ENCODE measurements around the gene TJP2. TPM values are rescaled to one million over a fixed set of nuclear protein-coding genes. Genes with fewer than 3 reads are reported as not detected.

Gene TJP2
- total RNA-seq, 3 donors from 2014 or later: 3.1 to 5.8 (median 4.1) TPM

DNA sequence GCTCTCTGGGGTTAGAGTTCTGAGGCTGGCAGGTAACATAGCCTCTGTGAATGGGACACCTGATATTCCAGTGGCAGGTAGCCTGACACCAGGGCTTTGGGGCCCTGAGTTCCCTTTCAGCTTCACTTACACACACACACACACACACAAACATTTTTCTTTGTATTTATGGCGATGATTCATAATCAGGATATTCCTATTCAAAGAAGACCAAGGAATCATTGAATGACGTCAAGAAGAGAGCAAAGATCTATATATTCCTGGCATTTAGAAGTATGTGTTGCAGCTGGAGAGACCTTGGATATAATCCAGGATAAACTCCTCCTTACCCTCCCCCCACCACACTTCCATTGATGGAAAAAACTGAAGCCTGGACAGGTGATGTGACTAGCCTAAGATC is 143.0 kb downstream of the TJP2 start:
- peaks cover 9% of the 10 kb centered on the region for H3K27me3 Mint-ChIP-seq (ENCODE audit: low read depth)
- H3K4me1 Mint-ChIP-seq (ENCODE audit: low read depth): no peaks in the 10 kb centered on the region
- H3K36me3 Mint-ChIP-seq (ENCODE audit: insufficient read depth): no peaks in the 10 kb centered on the region
- peaks cover 19% of the 10 kb centered on the region for H3K9me3 Mint-ChIP-seq
- ATAC-seq: no peak
- no peak overlapping the region for H3K4me3 Mint-ChIP-seq
- no peak for DNase-seq

DNA sequence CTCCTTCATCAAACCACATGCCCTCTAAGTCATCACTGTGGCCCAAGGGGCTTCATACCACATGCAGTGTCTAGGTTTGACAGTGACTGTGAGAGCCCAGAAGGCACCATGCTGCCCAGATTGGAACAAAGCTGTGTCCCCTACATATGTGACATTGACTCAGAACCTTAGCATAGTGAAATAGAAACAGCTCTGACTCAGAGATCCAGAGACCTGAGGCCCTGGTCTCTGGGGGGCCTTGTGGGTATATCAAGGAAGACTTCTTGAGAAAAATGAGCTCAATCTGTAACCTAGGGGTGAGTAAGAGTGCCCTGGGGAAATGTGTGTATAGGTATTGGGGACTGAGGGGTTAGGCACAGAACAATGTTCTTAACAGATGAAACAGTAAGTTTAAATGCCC is 143.8 kb downstream of the TJP2 start:
- no peaks in the 10 kb centered on the region for H3K36me3 Mint-ChIP-seq (ENCODE audit: insufficient read depth)
- ATAC-seq: peak; percentile 89 to 92

DNA sequence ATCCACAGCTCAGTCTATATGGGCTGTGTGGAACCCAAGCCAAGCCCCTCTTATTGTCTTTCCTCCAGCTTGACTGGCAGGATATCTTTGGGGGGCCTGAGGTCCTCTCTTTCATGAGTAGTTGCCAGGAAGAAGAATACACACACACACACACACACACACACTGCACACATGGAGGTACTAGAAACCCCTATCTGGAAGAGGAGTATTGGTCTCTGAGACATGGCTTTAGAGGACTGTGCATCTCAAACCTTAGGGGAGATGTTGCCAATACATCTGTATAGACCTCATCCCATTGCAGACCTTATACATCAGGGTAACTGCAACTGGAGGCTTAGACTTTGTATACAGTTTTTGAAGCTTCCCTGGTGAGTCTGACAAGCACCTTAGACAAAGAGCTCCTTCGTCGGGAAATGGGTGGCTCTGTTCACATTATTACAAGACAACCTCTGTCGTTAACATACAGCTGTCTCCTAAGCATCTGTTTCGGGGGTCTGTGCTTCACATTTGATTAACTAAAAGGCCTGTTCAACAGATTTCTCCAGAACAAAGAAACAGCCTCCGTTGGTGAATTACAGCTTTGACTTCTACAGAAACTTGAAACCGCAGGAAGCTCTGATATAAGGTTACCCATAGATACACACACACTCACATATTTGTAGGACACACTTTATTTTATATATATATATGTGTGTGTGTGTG is 145.4 kb downstream of the TJP2 start:
- Mint-ChIP-seq H3K9me3 (peaks cover 4% of the 10 kb centered on the region), H3K27me3 (ENCODE audit: low read depth) (peaks cover 24% of the 10 kb centered on the region), H3K4me3 (no peak overlapping the region), H3K4me1 (ENCODE audit: low read depth) (no peaks in the 10 kb centered on the region), H3K36me3 (ENCODE audit: insufficient read depth) (no peaks in the 10 kb centered on the region)
- ATAC-seq (no peak), DNase-seq (no peak)

More for the DNA sequence above, 143.8 kb downstream of the TJP2 start:
- no peak overlapping the region for H3K4me3 Mint-ChIP-seq
- H3K9me3 Mint-ChIP-seq: peaks cover 13% of the 10 kb centered on the region
- no peaks in the 10 kb centered on the region for H3K4me1 Mint-ChIP-seq (ENCODE audit: low read depth)
- no peak for DNase-seq
- H3K27me3 Mint-ChIP-seq (ENCODE audit: low read depth): peaks cover 12% of the 10 kb centered on the region

DNA sequence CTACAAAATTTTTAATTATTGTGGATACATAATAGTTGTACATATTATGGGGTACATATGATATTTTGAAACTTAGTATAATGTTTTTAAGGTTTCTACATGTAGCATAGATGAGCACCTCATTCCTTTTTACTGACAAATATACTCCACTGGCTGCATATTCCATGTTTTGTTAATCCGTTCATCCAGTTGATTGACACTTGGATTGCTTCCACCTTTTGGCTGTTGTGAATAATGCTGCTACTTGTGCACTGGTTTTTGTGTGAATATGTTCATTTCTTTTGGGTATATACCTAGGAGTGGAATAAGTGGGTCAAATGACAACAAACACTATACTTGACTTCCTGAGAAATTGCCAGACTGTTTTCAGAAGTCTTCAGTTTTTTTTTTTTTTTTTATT is 148.2 kb downstream of the TJP2 start:
- DNase-seq (no peak), ATAC-seq (no peak)
- Mint-ChIP-seq H3K27me3 (ENCODE audit: low read depth) (peaks cover 43% of the 10 kb centered on the region), H3K4me3 (no peak overlapping the region), H3K4me1 (ENCODE audit: low read depth) (peaks cover 6% of the 10 kb centered on the region), H3K9me3 (peaks cover 3% of the 10 kb centered on the region), H3K36me3 (ENCODE audit: insufficient read depth) (no peaks in the 10 kb centered on the region)

DNA sequence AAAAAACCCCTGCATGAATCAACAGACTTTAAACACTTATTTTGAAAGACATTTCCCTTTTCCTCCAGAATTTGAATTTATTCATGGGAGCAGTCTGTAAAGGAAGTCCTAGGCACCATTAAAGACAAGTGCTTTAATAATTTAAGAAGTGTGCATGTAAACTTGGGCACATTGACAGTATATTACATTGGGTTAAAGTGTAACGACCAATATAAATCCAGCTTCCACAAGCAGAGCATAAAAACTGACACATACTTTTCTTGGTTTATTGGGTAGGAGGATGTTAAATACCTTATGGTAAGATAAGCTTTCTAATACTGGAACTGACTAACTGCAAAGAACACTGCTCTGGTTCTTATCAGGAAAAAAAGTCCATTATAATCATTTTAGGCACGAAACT is 149.8 kb downstream of the TJP2 start:
- DNase-seq: no peak
- H3K9me3 Mint-ChIP-seq: no peaks in the 10 kb centered on the region
- H3K36me3 Mint-ChIP-seq (ENCODE audit: insufficient read depth): no peaks in the 10 kb centered on the region
- no peak for ATAC-seq
- H3K4me3 Mint-ChIP-seq: no peak overlapping the region
- peaks cover 6% of the 10 kb centered on the region for H3K4me1 Mint-ChIP-seq (ENCODE audit: low read depth)
- H3K27me3 Mint-ChIP-seq (ENCODE audit: low read depth): peaks cover 48% of the 10 kb centered on the region

Other genes starting within 250 kb of the TJP2 start
- gene PRKACG, start 160.2 kb upstream of the TJP2 start, total RNA-seq: not detected
- gene FXN, start 138.5 kb upstream of the TJP2 start, total RNA-seq: 10 to 100 TPM; 46.4 to 49.4 (median 46.7) TPM
- gene ENTREP1, start 150.9 kb downstream of the TJP2 start, total RNA-seq: under 1 TPM in 1 of 3 donors, not detected in 2; 0.11 TPM

Data from activated T-cell treated with anti-CD3 and anti-CD28 coated beads, Interleukin-2, amount 50 U/mL, for 4 hours (primary cell).